GM19193 (cell line): Measurements from ENCODE around the gene PFKFB4.

Experiments
- POLR2A ChIP-seq: IDR thresholded peaks from 4 replicates; pipeline ENCODE4 v1.6.1; 2011; ENCODE audit not compliant: insufficient read depth, insufficient read length; ENCODE audit errors: extremely low read depth

PFKFB4 gene

DNA sequence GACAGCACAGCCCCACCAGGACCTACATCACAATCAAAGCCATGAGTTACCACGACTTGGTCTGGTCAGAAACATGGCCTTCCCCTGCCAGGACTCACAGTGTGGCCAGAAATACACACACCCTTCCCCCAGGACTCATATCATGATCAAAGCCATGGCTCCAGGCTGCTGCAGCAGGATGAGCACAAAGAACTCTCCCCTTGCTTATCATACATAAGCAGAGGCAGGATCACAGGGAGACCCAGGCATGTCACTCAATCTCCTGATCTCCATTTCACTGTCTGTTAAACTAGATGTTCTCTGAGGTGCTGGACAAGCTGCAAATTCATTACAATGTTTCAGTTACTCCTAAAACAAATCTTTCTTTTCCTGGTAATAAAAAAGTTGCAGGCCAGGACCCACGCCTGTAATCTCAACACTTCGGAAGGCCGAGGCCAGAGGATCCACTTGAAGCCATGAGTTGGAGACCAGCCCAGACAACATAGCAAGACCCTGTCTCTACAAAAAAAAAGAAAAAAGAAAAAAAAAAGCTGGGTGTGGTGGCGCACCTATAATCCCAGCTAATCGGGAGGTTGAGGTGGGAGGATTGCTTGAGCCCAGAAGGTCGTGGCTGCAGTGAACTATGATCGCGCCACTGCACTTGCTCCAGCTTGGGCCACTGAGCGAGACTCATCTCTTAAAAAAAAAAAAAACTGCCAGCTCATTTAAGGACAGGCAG lies 1.2 kb downstream of the PFKFB4 start:
- no peak for TF ChIP-seq POLR2A

DNA sequence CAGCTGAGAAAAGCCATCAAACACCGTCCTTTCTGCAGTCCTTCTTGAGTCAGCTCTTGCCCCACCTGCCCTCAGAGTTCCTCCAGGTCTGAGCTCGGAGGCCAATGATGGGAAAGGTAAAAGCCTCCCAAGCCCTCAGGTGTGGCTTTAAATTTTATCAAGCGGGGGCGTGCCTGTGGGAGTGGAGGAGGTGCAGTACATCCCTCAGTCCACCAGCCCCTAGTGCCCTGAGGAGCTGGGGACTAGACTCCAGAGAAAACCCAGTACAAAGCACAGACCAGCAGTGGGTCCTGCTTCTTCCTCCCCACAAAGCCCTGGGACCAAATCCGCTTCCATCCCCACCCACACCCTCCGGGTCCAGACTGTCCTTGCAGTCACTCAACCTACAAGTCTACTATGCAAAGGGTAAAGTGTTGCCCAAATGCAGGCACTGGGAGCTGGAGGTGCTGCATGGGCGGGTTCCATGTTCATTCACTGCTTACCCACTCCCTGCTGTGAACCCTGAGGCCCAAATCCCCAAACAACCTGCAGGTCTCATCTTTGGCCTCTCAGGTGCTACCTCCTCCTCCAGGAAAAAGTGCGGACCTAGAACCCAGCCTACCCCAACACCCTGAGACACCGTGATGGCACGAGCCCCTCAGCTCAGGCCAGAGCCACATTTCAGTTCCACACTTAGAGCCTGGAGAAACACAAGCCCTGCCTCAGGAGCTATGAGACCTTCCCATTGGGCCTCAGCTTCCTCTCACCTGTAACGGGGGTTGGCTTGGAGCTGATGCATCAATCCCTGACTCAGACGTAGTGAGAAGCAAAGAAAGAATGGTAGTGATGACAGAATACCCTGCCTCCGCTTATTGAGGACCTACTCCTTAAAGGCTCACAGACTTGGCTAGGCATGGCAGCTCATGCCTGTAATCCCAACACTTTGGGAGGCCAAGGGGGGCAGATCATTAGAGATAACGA lies 2.4 kb downstream of the PFKFB4 start:
- TF ChIP-seq POLR2A = no peak

DNA sequence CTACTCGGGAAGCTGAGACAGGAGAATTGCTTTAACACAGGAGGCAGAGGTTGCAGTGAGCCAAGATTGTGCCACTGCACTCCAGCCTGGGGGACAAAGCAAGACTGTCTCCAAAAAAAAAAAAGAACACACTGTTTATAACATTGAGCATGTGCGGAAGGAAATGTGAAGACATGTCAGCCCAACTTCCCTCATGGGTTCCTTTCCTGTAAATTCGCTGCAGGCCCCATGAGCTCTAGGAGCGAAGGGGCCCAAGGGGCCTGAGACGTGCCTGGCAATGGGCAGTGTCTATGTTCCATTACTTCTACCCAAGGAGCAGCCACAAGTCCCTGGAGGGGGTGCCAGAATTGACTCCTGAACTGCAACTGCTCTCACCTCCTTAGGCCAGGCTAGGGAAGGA lies 3.2 kb downstream of the PFKFB4 start:
- no peak for TF ChIP-seq POLR2A

DNA sequence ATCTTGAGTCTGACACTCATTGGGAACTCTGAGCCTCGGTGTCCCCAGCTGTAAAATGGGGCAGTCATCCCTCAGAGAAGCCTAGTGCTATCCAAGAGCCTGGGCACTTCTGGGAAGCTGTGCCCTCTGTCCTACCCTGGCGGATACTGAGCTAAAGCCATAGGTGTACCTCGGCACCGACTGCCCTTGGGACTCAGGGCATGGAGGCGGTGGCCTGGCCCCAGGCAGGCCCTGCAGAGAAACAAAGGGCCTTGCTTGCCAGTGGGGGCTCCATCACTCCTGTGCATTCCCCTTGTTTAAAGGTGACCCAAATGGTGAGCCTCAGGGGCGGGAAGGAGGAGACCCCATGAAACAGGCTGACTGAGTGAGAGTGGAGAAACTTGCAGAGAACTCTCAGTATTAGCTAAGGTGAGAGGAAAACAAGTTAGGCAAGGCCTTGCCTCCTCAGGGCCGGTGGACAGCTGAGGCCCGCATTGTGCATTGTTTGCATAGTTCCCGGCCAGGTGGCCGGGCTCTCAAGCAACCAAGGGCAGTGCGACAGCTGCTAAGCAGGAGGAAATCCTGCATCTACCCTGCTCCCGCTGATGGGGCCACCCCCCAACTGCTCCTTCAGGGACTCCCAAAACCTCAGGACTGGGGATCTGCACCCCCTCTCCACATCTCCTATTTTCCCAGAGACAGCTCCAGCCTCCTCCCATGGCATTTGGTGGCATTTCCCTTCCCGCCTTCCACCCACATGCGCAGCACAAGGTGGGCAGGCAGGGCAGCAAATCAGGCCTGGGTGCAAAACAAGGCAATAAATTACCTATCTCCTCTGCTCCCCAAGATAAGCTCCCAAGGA lies 4.3 kb downstream of the PFKFB4 start:
- no peak for TF ChIP-seq POLR2A

DNA sequence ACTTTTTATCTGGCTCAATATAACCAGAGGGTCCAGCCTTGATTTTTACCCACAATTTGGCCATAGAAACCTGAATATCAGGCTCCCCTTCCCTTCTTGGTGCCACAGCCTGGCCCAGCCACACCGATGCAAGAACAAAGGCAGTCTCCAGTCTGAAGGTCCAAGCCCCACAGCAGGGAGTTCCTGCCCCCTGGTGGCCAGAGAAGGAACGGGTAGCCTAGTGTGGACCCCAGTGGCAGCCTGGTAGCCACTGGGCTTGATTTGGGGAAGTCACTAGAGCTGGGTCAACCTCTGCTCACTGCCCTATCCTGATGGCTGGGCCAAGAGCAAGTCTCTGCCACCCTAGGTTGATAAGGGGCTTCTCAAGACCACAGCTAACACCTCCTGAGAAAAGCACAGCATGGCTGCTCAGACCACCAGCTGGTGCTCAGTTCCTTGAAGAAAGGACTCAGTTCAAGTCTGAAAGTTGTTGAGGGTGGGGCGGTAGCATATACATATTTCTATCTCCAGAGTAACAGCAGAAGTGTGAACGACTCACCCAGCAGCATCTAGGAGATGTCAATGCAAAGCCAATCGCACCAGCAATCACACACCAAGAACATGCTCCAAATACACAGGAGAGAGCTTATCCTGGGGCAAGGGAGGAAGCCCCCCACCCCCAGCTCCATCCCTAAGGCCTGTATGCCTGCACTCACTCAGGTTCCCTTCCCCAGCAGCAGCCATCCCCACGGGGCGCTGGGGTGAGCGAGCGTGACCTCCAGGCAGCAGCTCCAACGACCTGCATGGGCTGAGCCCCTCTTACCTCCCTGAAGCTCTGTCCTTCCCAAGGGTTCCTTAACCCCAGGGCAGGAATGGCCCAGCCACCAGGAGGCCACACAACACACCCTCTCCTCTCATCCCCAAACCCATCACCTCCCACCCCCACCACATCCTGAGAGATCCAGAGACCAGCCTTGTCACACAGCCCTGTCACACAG lies 7.6 kb downstream of the PFKFB4 start:
- TF ChIP-seq POLR2A = no peak

- TF ChIP-seq POLR2A = no peak
Observed at GRCh38 chr3:48548126-48548525, 8.5 kb downstream of the PFKFB4 start.

- no peak for TF ChIP-seq POLR2A
Observed at GRCh38 chr3:48546203-48546829, 10.3 kb downstream of the PFKFB4 start.

DNA sequence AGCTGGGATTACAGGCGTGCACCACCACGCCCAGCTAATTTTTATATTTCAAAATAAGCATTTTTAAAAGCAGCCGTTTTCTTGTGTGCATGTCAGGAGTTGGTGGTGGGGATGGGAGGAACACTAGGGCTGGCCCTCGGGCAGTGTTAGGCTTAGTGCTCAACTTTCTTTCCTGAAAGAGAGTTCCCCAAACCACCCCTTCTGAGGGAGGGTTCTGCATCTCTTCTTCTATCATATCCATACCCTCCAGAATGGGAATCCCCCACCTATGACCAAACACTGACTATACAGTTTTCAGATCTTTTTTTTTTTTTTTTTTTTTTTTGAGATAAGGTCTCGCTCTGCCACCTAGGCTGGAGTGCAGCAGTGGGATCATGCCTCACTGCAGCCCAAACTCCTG lies 12.5 kb downstream of the PFKFB4 start:
- TF ChIP-seq POLR2A = no peak

GRCh38 chr3:48543271-48543866 lies 13.2 kb downstream of the PFKFB4 start:
- TF ChIP-seq POLR2A = no peak

GRCh38 chr3:48538451-48538850 lies 18.2 kb downstream of the PFKFB4 start:
- TF ChIP-seq POLR2A = no peak

- no peak for TF ChIP-seq POLR2A
Observed at GRCh38 chr3:48536785-48537184, 19.8 kb downstream of the PFKFB4 start.

GRCh38 chr3:48536116-48536515 lies 20.5 kb downstream of the PFKFB4 start:
- TF ChIP-seq POLR2A = no peak

DNA sequence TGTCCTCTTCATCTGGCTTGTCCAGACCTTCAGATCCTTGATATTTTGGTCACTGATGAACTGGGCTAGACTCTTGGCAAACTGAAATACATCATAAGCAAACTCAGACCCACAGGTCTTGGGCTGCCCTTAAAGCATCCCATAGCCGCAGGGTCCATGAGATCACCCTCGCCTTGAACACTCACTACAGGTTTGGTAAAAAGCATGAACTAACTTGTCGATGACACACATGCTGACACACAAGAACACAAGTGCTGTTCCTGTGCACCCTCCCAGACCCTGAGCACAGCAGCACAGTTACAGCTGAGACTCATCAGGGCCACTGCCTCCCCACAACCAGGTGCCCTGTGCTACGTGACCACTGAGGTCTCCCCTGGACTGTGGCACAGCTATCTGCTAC lies 21.0 kb downstream of the PFKFB4 start:
- no peak for TF ChIP-seq POLR2A
